ENCODE measurements around the gene ACAP3.

Gene ACAP3

DNA sequence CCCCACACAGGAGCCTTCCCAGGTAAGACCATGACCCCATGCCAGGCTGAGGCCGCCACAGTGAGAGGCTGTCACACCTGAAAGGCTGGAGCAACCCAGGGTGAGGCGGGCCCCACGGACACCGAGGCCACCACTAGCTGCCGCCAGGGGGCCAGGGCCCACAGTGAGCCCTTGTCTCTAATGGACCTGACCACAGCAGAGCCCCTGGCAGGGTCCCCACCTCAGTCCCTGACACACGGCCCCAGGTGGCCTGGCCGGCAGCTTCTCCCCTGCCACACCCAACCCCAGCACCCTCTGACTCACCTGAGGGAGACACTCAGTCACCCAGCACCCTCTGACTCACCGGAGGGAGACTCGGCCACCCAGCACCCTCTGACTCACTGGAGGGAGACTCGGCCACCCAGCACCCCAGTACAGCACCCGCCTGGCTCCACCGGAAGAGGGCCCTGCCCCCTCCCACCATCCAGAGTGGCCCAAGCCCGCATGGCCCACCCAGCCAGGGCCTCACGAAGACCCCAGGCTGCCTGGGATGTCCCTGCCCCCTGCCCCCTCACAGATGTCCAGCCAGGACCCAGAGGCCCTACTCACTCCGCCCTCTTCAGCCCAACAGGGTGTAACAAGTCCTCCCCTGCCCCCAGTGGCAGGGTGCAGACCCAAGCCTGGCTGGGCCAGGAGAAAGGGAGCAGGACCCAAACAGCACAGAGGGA, 37.1 kb upstream of the ACAP3 start:
- no peak for DNase-seq (ENCODE audit: low read depth)

GRCh38 chr1:1343811-1344421, 36.2 kb upstream of the ACAP3 start:
- no peak for DNase-seq (ENCODE audit: low read depth)

GRCh38 chr1:1342584-1343115, 34.9 kb upstream of the ACAP3 start:
- no peak for DNase-seq (ENCODE audit: low read depth)

DNA sequence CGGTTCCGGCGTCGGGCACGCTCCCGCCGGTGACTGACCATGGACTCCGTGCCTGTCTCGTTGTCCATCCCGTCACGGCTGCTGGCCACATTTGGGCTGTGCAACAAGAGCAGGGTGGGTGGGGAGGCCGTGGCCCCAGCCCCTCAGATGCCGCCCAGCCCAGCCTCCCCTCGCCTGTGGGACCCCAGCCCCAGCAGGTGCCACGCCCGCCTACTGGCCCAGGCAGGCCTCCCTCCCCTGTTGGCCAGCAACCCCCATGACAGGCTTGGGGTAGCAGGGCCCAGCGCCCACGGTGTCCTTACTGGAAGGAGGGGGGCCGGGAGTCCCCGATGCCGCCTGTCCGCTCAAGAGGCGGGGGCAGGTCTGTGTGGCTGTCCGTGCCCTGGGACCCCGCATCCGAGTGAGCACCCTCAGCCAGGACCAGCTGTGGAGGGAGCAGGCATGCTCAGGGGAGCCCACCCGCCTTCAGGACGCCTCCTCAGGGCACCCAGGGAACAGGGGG, 34.4 kb upstream of the ACAP3 start:
- DNase-seq (ENCODE audit: low read depth): no peak

DNA sequence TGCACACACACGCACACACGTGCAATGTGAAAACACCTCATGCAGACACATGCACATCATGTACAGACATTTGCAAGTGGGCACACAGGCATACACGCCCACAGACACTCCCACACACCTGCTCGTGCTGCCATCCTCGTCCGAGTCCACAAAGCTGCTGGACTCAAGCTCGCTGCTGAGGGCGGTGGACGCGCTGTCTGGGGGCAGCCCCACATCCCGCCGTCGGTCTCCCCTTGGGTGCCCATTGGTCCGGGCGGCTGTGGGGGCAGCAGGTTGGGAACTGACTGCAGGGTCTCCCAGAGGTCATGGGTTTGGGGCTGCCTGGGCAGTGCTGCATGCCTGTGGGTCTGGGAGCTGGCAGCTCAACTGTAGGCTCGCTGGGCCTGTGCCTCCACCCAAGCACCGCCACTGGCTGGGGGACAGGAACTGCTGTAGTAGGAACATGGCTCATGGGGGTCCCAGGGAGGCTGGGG, 33.9 kb upstream of the ACAP3 start:
- DNase-seq (ENCODE audit: low read depth): no peak

DNA sequence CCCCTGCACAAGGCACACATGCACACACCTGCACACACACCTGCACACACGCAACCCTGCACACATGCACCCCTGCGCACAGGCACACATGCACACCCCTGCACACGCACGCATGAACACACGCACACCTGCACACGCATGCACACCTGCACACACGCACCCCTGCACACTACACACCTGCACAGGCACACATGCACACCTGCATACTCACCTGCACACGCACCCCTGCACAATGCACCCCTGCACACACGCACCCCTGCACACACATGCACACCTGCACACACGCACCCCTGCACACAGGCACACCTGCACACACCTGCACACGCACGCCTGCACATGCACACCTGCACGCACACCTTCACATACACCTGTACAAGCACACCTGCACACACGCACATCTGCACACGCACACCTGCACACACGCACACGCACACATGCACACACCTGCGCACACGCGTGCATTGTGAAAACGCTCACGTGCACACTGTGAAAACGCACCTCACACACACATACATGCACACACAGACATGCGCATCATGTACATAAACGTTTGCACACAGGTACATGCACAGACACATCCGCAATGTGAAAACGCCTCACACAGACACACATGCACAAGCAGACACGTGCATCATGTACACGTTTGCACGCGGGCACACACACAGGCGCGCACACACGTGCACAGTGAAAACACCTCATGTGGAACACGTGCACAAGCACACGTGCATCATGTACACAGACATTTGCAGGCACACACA, 33.2 kb upstream of the ACAP3 start:
- no peak for DNase-seq (ENCODE audit: low read depth)

DNA sequence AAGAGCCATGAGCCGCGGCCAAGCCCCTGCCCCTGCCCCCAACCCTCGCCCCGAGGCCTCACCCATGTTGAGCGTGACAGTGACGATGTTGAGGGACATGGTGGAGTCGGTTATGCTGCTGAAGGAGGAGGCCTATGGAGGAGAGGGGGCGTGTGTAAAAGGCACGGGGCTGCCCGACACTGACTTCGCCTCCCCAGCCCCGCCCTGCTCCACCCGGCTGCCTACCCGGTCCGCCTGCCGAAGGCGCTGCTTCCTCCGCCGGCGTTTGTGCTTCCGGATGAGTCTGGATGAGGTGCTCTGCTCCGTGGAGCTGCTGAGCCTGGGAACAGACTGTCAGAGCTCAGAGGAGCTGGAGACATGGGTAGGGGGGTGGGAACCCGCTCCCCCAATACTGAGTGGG, 32.5 kb upstream of the ACAP3 start:
- DNase-seq (ENCODE audit: low read depth): no peak

DNA sequence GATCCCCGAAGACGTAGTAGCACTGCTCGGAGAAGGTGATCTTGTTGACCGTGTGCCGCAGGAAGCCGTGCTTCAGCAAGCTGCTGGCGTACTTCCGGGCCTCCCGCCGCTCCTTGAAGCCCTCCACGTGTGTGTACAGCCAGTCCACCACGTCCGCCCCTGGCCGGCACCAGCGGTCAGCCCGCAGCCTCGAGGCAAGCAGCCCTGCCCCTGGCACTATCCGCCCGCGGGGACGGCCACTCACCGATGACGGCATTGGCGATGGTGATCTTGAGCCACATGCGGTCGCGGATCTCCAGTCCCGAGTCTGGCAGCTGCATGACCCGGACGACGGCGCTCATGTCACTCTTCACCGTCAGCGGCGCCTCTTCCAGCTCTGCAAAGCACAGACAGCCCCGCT, 30.5 kb upstream of the ACAP3 start:
- DNase-seq (ENCODE audit: low read depth): no peak

DNA sequence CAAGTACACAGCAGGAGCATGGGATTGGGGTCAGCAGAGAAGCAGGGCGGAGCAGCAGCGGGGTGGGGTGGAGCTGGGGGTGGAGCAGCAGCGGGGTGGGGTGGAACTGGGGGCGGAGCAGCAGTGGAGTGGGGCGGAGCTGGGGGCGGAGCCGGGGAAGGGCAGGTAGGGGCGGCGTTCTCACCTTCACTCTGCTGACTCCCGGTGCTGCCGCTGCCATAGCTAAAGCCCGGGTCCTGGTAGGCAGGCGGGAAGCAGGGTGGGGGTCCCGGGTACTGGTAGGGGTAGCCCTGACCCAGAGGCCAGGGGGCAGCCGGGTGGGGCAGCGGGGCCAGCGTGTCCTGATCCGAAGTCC, 30.0 kb upstream of the ACAP3 start:
- DNase-seq (ENCODE audit: low read depth): no peak

- no peak for DNase-seq (ENCODE audit: low read depth)
Observed at GRCh38 chr1:1336931-1337792, 29.4 kb upstream of the ACAP3 start.

GRCh38 chr1:1336446-1336845, 28.7 kb upstream of the ACAP3 start:
- no peak for DNase-seq (ENCODE audit: low read depth)

GRCh38 chr1:1335792-1336248, 28.1 kb upstream of the ACAP3 start:
- DNase-seq (ENCODE audit: low read depth): no peak

DNA sequence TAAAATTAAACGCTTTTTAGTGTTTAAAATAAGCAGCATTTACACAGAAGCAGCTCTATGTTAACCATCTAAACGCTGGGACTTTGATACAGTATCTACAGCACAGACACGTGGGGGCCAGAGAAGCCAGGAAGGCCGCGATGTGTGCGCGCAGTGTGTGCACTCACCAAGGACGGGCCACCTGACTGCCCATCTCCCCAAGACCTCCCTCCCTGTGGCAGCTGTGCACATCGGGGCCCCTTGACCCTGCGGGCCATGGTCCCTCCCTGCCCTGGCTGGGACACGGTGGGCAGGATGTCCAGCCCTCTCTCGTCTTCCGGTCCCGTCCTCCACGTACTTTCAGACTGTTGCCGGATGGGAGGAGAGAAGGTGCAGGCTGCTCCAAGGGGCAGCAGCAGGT, 27.6 kb upstream of the ACAP3 start:
- no peak for DNase-seq (ENCODE audit: low read depth)

DNA sequence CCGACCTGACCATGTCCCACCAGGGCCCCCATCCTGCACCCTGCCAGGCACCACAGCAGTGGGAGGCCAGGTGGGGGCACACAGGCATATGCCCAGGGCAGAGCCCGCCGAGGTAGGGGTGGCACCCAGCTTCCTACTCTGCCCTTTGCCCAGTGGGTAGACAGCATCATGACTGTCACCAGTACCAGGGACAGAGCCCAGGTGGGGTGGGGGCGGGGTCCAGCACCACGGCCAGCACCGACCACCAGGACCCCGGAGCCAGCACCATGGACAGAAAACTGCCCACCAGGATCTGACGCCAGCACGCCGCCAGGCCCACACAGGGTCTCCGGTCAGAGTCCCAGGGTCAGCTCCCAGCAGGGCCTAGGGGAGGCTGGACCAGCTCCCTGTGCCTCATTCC, 27.1 kb upstream of the ACAP3 start:
- no peak for DNase-seq (ENCODE audit: low read depth)

DNA sequence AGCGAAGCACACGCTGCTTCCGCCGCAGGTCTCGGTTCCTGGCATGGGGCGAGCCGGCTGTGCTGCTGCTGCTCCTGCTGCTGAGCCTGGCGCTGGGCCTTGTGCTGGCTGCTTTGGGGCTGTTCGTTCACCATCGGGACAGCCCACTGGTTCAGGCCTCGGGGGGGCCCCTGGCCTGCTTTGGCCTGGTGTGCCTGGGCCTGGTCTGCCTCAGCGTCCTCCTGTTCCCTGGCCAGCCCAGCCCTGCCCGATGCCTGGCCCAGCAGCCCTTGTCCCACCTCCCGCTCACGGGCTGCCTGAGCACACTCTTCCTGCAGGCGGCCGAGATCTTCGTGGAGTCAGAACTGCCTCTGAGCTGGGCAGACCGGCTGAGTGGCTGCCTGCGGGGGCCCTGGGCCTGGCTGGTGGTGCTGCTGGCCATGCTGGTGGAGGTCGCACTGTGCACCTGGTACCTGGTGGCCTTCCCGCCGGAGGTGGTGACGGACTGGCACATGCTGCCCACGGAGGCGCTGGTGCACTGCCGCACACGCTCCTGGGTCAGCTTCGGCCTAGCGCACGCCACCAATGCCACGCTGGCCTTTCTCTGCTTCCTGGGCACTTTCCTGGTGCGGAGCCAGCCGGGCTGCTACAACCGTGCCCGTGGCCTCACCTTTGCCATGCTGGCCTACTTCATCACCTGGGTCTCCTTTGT, 26.0 kb upstream of the ACAP3 start:
- no peak for DNase-seq (ENCODE audit: low read depth)

DNA sequence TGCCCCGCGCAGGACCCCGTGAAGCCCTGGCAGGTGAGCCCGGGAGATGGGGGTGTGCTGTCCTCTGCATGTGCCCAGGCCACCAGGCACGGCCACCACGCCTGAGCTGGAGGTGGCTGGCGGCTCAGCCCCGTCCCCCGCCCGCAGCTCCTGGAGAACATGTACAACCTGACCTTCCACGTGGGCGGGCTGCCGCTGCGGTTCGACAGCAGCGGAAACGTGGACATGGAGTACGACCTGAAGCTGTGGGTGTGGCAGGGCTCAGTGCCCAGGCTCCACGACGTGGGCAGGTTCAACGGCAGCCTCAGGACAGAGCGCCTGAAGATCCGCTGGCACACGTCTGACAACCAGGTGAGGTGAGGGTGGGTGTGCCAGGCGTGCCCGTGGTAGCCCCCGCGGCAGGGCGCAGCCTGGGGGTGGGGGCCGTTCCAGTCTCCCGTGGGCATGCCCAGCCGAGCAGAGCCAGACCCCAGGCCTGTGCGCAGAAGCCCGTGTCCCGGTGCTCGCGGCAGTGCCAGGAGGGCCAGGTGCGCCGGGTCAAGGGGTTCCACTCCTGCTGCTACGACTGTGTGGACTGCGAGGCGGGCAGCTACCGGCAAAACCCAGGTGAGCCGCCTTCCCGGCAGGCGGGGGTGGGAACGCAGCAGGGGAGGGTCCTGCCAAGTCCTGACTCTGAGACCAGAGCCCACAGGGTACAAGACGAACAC, 25.2 kb upstream of the ACAP3 start:
- no peak for DNase-seq (ENCODE audit: low read depth)

- DNase-seq (ENCODE audit: low read depth): no peak
Observed at GRCh38 chr1:1332031-1332755, 24.5 kb upstream of the ACAP3 start.

DNA sequence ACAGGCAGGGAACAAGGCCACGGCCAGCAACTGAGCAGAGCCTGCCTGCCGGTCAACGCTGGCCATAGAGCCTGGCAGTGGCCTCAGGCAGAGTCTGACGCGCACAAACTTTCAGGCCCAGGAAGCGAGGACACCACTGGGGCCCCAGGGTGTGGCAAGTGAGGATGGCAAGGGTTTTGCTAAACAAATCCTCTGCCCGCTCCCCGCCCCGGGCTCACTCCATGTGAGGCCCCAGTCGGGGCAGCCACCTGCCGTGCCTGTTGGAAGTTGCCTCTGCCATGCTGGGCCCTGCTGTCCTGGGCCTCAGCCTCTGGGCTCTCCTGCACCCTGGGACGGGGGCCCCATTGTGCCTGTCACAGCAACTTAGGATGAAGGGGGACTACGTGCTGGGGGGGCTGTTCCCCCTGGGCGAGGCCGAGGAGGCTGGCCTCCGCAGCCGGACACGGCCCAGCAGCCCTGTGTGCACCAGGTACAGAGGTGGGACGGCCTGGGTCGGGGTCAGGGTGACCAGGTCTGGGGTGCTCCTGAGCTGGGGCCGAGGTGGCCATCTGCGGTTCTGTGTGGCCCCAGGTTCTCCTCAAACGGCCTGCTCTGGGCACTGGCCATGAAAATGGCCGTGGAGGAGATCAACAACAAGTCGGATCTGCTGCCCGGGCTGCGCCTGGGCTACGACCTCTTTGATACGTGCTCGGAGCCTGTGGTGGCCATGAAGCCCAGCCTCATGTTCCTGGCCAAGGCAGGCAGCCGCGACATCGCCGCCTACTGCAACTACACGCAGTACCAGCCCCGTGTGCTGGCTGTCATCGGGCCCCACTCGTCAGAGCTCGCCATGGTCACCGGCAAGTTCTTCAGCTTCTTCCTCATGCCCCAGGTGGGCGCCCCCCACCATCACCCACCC, 23.6 kb upstream of the ACAP3 start, which contains the start of gene TAS1R3:
TAS1R3 (plus strand) TSS at position 213 of the 898 bp plus-strand sequence; CDS start at position 279, 66 bp downstream.
- no peak for DNase-seq (ENCODE audit: low read depth)
